A673 (cell line): ENCODE data around the gene FARP1. TPM values are rescaled to one million over a fixed set of nuclear protein-coding genes. Genes with fewer than 3 reads are reported as not detected.

Experiments used
- BruUV-seq: library from RNA; stranded (reverse); fragments of 400-500 nt; replicated peaks from 2 replicates; lab custom pipeline; 2021; lab: Mats Ljungman, UMichigan
- CTCF ChIA-PET: fragments of 300-600 bp; sonication (Branson Sonifier 250); formaldehyde crosslinking; loops from one replicate; lab custom pipeline; 2022; ENCODE audit warnings: antibody characterized with exemption; lab: Charles Lee
- POLR2A ChIA-PET: fragments of 300-600 bp; sonication (Branson Sonifier 250); formaldehyde crosslinking; loops from one replicate; lab custom pipeline; 2022; ENCODE audit warnings: antibody characterized with exemption; ENCODE audit not compliant: low non-redundant PET; lab: Charles Lee
- DNase-seq: peaks from one replicate; pipeline ENCODE4 v3.0.0-alpha.2; 2015; ENCODE audit warnings: low spot score
- H3K27ac ChIP-seq: fragments of 200-600 bp; sonication (generic); 2 replicates; pipeline ENCODE4 v1.5.1; 2016; ENCODE audit warnings: mixed run types, low read depth, mild to moderate bottlenecking, mixed read lengths, antibody characterized with exemption, low read length; ENCODE audit not compliant: poor library complexity, severe bottlenecking
- H3K27me3 ChIP-seq: fragments of 200-600 bp; sonication (generic); replicated peaks from 2 replicates; pipeline ENCODE4 v1.6.1; 2017; ENCODE audit warnings: mixed run types, low read depth, mild to moderate bottlenecking, mixed read lengths, antibody characterized with exemption, low read length; ENCODE audit not compliant: insufficient read depth, poor library complexity
- H3K36me3 ChIP-seq: fragments of 200-600 bp; sonication (generic); 2 replicates; pipeline ENCODE4 v1.6.1; 2016; ENCODE audit warnings: mixed run types, mild to moderate bottlenecking, mixed read lengths, antibody characterized with exemption, low read length; ENCODE audit not compliant: insufficient read depth, poor library complexity, severe bottlenecking
- H3K4me1 ChIP-seq: fragments of 200-600 bp; sonication (generic); 2 replicates; pipeline ENCODE4 v1.6.1; 2017; ENCODE audit warnings: mixed run types, mild to moderate bottlenecking, mixed read lengths, antibody characterized with exemption, low read length; ENCODE audit not compliant: insufficient read depth, poor library complexity, severe bottlenecking
- H3K4me3 ChIP-seq: fragments of 200-600 bp; sonication (generic); 2 replicates; pipeline ENCODE4 v1.5.1; 2016; ENCODE audit warnings: low read depth, mixed run types, mild to moderate bottlenecking, mixed read lengths, low read length; ENCODE audit not compliant: poor library complexity, severe bottlenecking
- H3K9me3 ChIP-seq: fragments of 200-600 bp; sonication (generic); 2 replicates; pipeline ENCODE4 v1.6.1; 2016; ENCODE audit warnings: mixed run types, low read depth, mild to moderate bottlenecking, mixed read lengths, antibody characterized with exemption, low read length; ENCODE audit not compliant: poor library complexity, severe bottlenecking
- EZH2 ChIP-seq: fragments of 200-600 bp; sonication (generic); IDR thresholded peaks from 2 replicates; pipeline ENCODE4 v1.6.1; 2017; ENCODE audit warnings: borderline replicate concordance, low read depth, mild to moderate bottlenecking, mixed read lengths, antibody characterized with exemption, low read length; ENCODE audit not compliant: poor library complexity, severe bottlenecking
- intact Hi-C: fragments of 100-400 bp; cut with micrococcal nuclease; formaldehyde crosslinking; loops from one replicate; pipeline ENCODE4 v1.10.0; 2022; ENCODE audit not compliant: unreplicated experiment
- total RNA-seq: library from RNA; stranded (reverse); gene quantifications from 2 replicates; pipeline ENCODE4 v1.2.3, GENCODE V29; 2021
- TF ChIP-seq, protein P1 (sequence below): fragments of 300-800, 200-600 bp; sonication (generic); conservative IDR thresholded peaks from 2 replicates; pipeline ENCODE4 v1.5.1; 2017; ENCODE audit warnings: low read depth, mild to moderate bottlenecking, antibody characterized with exemption, low read length, moderate library complexity, mixed read lengths

Gene FARP1
- total RNA-seq, 1 experiment from 2014 or later: 177 TPM

DNA sequence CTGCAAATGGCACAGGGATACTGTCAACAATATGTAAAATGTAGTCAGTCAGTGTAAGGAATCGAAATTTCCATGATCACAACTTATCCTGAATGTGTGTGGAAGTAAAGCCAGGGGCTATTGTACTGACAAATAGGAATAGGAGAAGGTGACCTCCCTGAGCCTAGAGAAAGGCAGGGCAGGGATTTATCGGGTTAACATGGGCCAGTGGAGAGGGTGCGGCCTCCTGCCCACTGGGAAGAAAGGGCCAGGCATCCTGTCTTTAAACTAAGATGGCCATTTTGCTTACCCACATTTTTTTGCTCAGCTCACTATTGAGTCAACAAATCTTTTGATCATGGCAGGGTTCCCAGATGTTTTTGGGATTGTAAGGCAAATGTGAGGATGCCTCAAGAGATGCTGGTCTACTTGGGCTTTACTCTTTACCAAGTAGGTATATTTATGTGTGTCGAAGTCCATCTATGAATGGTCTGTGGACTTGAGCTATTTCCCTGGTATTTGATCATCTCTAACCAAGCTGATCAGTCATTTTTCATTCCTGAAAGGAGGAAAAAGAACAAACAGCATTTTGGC, 150.8 kb downstream of the FARP1 start:
- Histone ChIP-seq H3K36me3 (no peaks in the 10 kb centered on the region), H3K9me3 (no peaks in the 10 kb centered on the region), H3K27me3 (no peaks in the 10 kb centered on the region), H3K4me3 (no peak overlapping the region), H3K27ac (no peak overlapping the region), H3K4me1 (peaks cover 9% of the 10 kb centered on the region)
- no peak for DNase-seq
- intact Hi-C loops: no loop called here
- ChIA-PET POLR2A (no interaction called here), CTCF (no interaction called here)
- TF ChIP-seq EZH2: no peak
- TF ChIP-seq, protein P1, sequence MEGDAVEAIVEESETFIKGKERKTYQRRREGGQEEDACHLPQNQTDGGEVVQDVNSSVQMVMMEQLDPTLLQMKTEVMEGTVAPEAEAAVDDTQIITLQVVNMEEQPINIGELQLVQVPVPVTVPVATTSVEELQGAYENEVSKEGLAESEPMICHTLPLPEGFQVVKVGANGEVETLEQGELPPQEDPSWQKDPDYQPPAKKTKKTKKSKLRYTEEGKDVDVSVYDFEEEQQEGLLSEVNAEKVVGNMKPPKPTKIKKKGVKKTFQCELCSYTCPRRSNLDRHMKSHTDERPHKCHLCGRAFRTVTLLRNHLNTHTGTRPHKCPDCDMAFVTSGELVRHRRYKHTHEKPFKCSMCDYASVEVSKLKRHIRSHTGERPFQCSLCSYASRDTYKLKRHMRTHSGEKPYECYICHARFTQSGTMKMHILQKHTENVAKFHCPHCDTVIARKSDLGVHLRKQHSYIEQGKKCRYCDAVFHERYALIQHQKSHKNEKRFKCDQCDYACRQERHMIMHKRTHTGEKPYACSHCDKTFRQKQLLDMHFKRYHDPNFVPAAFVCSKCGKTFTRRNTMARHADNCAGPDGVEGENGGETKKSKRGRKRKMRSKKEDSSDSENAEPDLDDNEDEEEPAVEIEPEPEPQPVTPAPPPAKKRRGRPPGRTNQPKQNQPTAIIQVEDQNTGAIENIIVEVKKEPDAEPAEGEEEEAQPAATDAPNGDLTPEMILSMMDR: no peak
- BruUV-seq: no TSS peak

DNA sequence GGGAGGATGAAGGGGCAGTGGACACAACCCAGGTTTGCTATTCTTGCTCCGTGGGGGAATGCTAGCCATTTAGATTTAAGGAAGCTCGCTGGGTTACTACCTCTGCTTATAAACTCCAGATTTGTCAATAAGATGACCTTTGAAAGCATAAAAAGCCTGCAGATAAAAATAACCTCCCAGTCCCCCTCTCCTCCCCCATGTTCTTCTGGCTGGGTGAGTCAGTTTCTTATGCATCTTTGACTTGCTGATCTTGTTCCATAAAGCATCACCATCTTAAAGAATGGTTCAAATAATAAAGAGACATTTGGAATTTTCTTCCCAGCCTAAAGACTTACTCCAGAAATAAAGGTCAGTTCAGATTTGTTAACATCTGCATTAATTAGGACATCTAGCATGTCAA, 152.5 kb downstream of the FARP1 start:
- Histone ChIP-seq H3K27me3 (no peaks in the 10 kb centered on the region), H3K36me3 (no peaks in the 10 kb centered on the region), H3K4me3 (no peak overlapping the region), H3K27ac (no peak overlapping the region), H3K9me3 (no peaks in the 10 kb centered on the region), H3K4me1 (peaks cover 23% of the 10 kb centered on the region)
- TF ChIP-seq, protein P1: no peak
- no peak for TF ChIP-seq EZH2
- POLR2A ChIA-PET: no interaction called here
- no TSS peak for BruUV-seq
- DNase-seq: no peak
- CTCF ChIA-PET: no interaction called here
- intact Hi-C loops: no loop called here

DNA sequence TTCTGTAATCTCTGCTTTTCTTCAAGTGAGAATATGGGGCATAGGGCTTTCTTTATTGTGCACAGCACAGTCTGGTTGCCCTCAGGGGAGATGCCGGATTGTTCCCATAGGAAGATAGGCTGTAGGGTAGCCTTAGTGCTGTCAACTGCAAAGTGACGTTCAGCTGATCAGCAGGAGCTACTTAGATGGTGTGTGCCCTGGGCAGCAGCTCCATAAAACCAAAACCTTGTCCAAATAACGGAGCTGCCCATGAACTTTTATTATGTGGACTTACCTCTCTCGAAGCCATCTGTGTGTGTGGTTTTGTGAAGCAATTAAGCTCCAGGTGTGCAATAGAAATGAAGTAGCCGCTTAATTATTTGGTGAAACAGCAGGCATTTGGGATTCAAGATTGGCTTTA, 154.2 kb downstream of the FARP1 start:
- no peak overlapping the region for H3K4me3 ChIP-seq
- H3K36me3 ChIP-seq: no peaks in the 10 kb centered on the region
- no peak for TF ChIP-seq EZH2
- TF ChIP-seq, protein P1: no peak
- no peaks in the 10 kb centered on the region for H3K27me3 ChIP-seq
- peaks cover 20% of the 10 kb centered on the region for H3K4me1 ChIP-seq
- no peak overlapping the region for H3K27ac ChIP-seq
- no peaks in the 10 kb centered on the region for H3K9me3 ChIP-seq
- no peak for DNase-seq
- intact Hi-C loops: no loop called here
- BruUV-seq: no TSS peak
- POLR2A ChIA-PET: interaction anchor here (0.6 kb wide), 1 partner anchor 43 kb away, joined by 4 read pairs; no protein-coding TSS in a partner anchor
- CTCF ChIA-PET: interaction anchor here (0.6 kb wide), 1 partner anchor 18 kb away, joined by 8 read pairs; no protein-coding TSS in a partner anchor
